ENCODE data around the gene SPATA7. TPM values are rescaled to one million over a fixed set of nuclear protein-coding genes. Genes with fewer than 3 reads are reported as not detected.

SPATA7 gene
- total RNA-seq, 1 experiment from 2014 or later, result 3.5 TPM

DNA sequence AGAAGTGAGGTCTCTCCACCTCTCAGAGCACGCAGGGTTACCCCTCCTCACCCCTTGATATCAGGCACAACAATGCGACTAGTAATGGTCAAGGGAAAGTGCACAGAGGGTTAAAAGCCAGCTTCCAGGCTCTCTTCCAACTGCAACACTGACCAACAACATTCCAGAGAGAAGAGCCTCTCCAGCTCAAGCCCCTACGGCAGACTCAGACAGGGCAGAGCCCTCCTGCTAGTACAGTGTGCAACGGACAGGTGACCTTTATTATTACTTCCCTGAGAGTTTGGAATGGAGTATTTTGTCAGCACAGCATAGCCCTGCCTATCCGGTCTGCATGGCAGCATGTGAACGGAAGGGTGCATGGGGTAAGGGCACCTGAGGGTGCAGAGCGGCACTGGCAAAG lies 96.3 kb downstream of the SPATA7 start:
- DNase-seq (ENCODE audit: low read depth), result no peak

DNA sequence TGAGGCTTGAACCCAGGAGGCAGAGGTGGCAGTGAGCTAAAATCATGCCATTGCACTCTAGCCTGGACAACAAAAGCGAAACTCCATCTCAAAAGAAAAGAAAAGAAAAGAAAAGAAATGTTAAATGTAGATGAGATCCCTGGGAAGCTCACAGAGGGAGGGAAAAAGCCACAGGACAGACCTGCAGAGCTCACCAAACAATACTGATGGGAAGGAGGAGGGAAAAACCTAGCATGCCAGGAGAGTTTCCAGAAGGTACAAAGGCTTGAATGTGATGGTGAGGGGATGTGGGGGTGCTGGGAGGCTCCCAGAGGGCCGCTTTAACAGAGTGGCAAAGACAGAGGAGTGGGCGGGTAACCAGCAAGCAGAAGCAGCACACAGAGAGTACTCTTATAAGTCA lies 97.1 kb downstream of the SPATA7 start:
- no peak for DNase-seq (ENCODE audit: low read depth)

Other genes with a start within 250 kb of the SPATA7 start
- gene KCNK10, start 62.4 kb upstream of the SPATA7 start, total RNA-seq (2014; rRNA removed; shearing (Covaris generic)), result not detected in 2 replicates
- gene PTPN21, start 169.3 kb downstream of the SPATA7 start, total RNA-seq (2014; rRNA removed; shearing (Covaris generic)), result 2.6 and 3.8 TPM in 2 replicates
- 70.3 and 78.4 TPM in 2 replicates for gene ZC3H14, start 177.4 kb downstream of the SPATA7 start, total RNA-seq (2014; rRNA removed; shearing (Covaris generic))

All from HT1080 (cell line).